GM12801 (cell line): ENCODE results near the gene GRM7.

Experiments
- CTCF ChIP-seq: IDR thresholded peaks from one replicate; pipeline ENCODE4 v1.5.1; 2011; ENCODE audit warnings: control low read depth; ENCODE audit not compliant: insufficient read length; ENCODE audit errors: extremely low read depth

GRM7 gene

DNA sequence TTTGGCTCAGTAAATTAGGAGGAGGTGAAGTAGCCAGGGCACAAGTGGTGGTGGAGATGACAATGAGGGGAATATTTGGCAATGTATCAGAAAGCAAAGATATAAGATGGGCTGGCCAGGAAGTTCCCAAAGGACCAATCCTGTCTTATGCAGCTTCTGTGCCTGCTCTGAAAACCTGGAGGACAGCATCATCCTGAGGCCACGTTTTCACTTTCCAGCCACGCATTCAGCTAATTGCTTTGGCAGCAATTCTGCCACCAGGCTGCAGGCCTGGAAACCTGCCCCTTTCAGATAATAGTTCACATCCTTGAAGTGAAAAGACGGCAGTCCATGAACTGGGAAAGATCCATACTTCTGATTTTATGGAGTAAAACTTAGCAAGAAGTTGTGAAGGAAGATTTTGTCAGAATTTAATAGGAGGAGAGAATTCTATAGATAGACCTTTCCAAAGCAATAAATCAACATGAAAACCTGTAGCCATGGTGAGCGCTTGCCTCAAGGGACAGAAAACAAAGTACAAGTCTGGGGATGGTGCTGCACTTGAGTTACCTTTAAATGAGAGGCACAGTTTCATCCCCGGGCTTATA lies 682.5 kb downstream of the GRM7 start:
- TF ChIP-seq CTCF, result no peak

DNA sequence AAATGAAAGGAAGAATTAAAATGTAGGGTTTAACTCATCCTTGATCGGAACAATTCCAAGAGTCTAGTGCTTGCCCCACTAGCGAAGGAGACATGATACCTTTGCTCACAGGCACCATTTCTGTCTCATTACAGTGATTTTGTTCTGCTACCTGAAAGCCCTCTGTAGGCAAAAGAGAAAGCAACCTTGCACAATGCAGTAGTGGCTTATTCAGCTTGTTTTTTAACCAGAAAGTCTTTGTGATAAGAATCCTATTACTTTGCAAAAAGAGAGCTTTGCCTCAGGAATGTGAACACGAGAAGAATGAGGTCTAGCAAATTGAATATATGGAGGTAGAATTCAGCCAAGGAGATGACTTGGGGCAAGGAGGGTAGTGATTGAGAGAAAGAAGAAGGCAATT lies 684.4 kb downstream of the GRM7 start:
- TF ChIP-seq CTCF, result no peak

GRCh38 chr3:7546253-7546652 lies 685.3 kb downstream of the GRM7 start:
- no peak for TF ChIP-seq CTCF

DNA sequence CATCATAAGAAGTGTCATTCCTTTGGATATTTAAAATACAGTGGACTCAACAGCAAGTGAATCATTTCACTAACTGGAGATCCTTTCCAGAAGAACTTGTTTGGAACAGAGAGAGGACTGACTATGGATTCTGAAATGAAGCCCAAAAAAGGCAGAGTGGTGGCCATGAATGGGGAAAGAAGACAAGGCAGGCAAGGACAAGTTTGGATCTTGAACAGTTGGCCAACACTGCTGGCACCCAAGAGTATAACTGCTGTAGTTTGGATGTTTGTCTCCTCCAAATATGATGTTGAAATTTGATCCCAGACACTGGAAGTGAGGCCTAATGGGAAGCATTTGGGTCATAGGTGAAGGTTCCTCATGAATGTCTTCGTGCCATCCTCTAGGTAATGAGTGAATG lies 686.9 kb downstream of the GRM7 start:
- no peak for TF ChIP-seq CTCF

DNA sequence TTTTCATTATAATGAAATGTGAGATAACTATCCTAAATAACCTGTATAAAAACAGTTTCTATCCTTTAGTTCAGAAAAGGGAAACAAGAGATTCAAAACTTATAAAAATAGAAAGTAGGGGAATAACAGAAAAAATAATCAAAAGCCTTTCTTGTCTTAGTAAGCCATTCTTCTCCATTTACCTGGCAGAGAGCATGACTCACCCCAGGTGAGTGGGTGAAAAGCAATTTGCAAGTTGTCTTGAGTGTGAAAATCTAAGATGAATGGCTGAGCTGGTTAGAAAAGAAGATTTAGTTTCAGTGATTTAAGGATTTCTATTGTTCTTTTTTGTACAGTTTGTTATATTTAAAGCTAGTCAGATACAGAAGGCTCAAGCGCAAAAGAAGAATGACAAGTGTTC lies 702.0 kb downstream of the GRM7 start:
- TF ChIP-seq CTCF, result no peak

DNA sequence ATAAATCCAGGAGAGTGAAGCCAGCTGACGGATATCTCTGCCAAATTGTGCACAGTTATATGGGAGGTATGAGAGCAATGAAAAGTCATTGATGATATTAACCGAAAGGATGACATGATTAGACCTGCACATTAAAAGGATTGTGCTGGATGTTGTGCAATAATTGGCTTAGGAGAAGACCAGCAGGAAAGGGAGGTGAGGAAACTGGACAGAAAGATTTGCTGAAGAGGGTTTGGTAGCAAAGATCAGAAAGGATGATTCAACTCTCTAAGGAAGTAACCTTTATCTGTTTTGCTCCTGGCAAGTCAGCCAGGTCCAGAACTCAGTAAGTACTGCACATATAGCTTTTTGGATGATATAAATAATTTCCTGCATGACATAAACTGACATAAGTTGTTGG lies 704.7 kb downstream of the GRM7 start:
- no peak for TF ChIP-seq CTCF

DNA sequence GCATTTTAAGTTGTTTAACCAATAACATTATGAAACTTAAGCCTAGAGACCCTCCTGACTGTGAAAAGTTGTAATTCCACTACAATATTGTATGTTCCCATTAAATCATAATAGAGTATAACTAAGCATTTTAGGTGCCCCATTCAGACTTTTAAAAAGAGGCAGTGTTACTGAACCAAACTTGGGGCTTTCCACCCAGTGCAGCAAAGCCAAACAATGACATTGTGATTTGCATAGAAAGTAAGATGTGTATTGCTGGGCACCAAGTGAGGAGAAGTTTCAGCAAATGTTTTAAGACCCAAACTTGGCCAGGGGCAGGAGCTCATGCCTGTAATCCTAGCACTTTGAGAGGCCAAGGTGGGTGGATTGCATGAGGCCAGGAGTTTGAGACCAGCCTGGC lies 706.2 kb downstream of the GRM7 start:
- TF ChIP-seq CTCF, result no peak
